ENCODE measurements around the gene SPO11. TPM values are rescaled to one million over a fixed set of nuclear protein-coding genes. Genes with fewer than 3 reads are reported as not detected.

The SPO11 gene
- total RNA-seq, 6 experiments from 2014 or later = not detected

- no peaks in the 10 kb centered on the region for H3K4me1 Mint-ChIP-seq (ENCODE audit: low read depth)
- TF ChIP-seq CTCF (IDR thresholded peaks at IDR 0.05) = no peak
- no peak for DNase-seq
- H3K4me3 Mint-ChIP-seq = no peak overlapping the region
- no peaks in the 10 kb centered on the region for H3K9me3 Mint-ChIP-seq
- no peak overlapping the region for H3K27ac Mint-ChIP-seq
- peaks cover 38% of the 10 kb centered on the region for H3K36me3 Mint-ChIP-seq (ENCODE audit: low read depth)
- peaks cover 3% of the 10 kb centered on the region for H3K27me3 Mint-ChIP-seq (ENCODE audit: insufficient read depth)
Observed at GRCh38 chr20:57374343-57374930, 44.8 kb downstream of the SPO11 start.

- Mint-ChIP-seq H3K4me1 (ENCODE audit: low read depth) (no peaks in the 10 kb centered on the region), H3K27ac (no peak overlapping the region), H3K4me3 (no peak overlapping the region), H3K27me3 (ENCODE audit: insufficient read depth) (peaks cover 3% of the 10 kb centered on the region), H3K9me3 (no peaks in the 10 kb centered on the region), H3K36me3 (ENCODE audit: low read depth) (peaks cover 31% of the 10 kb centered on the region)
- no peak for DNase-seq
- no peak for TF ChIP-seq CTCF (IDR thresholded peaks at IDR 0.05)
Observed at GRCh38 chr20:57374931-57375651, 45.5 kb downstream of the SPO11 start.

GRCh38 chr20:57375652-57376230, 46.1 kb downstream of the SPO11 start:
- no peaks in the 10 kb centered on the region for H3K4me1 Mint-ChIP-seq (ENCODE audit: low read depth)
- H3K9me3 Mint-ChIP-seq = no peaks in the 10 kb centered on the region
- DNase-seq = no peak
- peaks cover 25% of the 10 kb centered on the region for H3K36me3 Mint-ChIP-seq (ENCODE audit: low read depth)
- H3K4me3 Mint-ChIP-seq = no peak overlapping the region
- no peak overlapping the region for H3K27ac Mint-ChIP-seq
- peaks cover 3% of the 10 kb centered on the region for H3K27me3 Mint-ChIP-seq (ENCODE audit: insufficient read depth)
- TF ChIP-seq CTCF (IDR thresholded peaks at IDR 0.05) = no peak

GRCh38 chr20:57377350-57377749, 47.7 kb downstream of the SPO11 start:
- Mint-ChIP-seq H3K36me3 (ENCODE audit: low read depth) (peaks cover 14% of the 10 kb centered on the region; the same call in 1 of the 2 replicates), H3K9me3 (no peaks in the 10 kb centered on the region), H3K27ac (no peak overlapping the region), H3K27me3 (ENCODE audit: insufficient read depth) (peaks cover 3% of the 10 kb centered on the region), H3K4me3 (no peak overlapping the region), H3K4me1 (ENCODE audit: low read depth) (no peaks in the 10 kb centered on the region)
- DNase-seq = no peak
- TF ChIP-seq CTCF (IDR thresholded peaks at IDR 0.05) = no peak

GRCh38 chr20:57378107-57378506, 48.5 kb downstream of the SPO11 start:
- no peak for DNase-seq
- peaks cover 14% of the 10 kb centered on the region; the same call in 1 of the 2 replicates for H3K36me3 Mint-ChIP-seq (ENCODE audit: low read depth)
- H3K4me3 Mint-ChIP-seq = no peak overlapping the region
- no peaks in the 10 kb centered on the region for H3K9me3 Mint-ChIP-seq
- peaks cover 3% of the 10 kb centered on the region for H3K27me3 Mint-ChIP-seq (ENCODE audit: insufficient read depth)
- H3K27ac Mint-ChIP-seq = no peak overlapping the region
- no peaks in the 10 kb centered on the region for H3K4me1 Mint-ChIP-seq (ENCODE audit: low read depth)
- no peak for TF ChIP-seq CTCF (IDR thresholded peaks at IDR 0.05)
